ES-I3 (cell line): ENCODE results near the gene SASH1.
A peak's percentile ranks its signal among the peaks of the same experiment; 100 is the strongest.

Experiments used
- H3K36me3 ChIP-seq: 2 replicates; pipeline ENCODE4 v1.6.1; 2013; ENCODE audit warnings: mild to moderate bottlenecking, low read length, control low read depth, moderate library complexity; ENCODE audit not compliant: insufficient read depth
- H3K4me1 ChIP-seq: 2 replicates; pipeline ENCODE4 v1.6.1; 2013; ENCODE audit warnings: mild to moderate bottlenecking, control low read depth, low read length; ENCODE audit not compliant: insufficient read depth
- H3K9ac ChIP-seq: 2 replicates; pipeline ENCODE4 v1.6.1; 2013; ENCODE audit warnings: low read depth, mild to moderate bottlenecking, low read length, moderate library complexity
- H3K9me3 ChIP-seq: 2 replicates; pipeline ENCODE4 v1.6.1; 2013; ENCODE audit warnings: mild to moderate bottlenecking, low read length, moderate library complexity; ENCODE audit not compliant: control insufficient read depth, insufficient read depth

The SASH1 gene

DNA sequence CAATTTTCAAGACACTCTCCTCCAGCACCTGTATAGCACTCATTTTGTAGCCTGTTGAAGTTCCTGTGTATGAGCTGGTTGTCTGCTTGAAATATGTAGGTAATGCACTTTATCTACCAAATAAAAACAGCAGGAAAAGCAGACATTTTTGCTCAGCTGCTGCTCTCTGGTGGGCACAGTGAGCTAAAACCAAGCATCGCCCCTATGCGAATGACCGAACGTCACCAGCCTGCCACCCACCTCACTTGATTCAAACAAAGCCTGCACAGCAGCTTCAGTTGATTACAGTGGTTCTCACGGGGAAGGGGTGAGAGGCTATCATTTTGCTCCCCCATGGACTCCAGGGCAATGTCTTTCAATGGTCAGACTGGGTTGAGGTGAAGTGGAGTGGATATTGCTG lies 185.7 kb downstream of the SASH1 start:
- H3K9me3 ChIP-seq = no peaks in the 10 kb centered on the region
- 0 out of 2 replicates have a peak, but pooled peaks cover 10% of the 10 kb centered on the region for H3K36me3 ChIP-seq

DNA sequence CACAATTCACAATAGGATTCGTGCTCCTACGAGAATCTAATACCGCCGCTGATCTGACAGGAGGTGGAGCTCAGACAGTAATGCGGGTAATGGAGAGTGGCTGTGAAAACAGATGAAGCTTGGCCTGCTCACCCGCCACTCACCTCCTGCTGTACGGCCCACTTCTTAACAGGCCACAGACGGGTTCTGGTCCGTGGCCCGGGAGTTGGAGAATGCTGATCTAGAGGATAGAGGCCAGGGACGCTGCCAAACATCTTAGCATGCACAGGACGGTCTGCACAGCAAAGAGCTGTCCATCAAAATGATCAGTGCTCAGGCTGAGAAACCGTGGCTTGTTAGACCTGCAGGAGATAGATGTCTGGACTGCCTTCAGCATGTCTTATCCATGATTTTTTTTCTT lies 186.4 kb downstream of the SASH1 start:
- peaks cover 14% of the 10 kb centered on the region; the same call in 1 of the 2 replicates for H3K36me3 ChIP-seq

More for the DNA sequence above, 185.7 kb downstream of the SASH1 start:
- H3K4me1 ChIP-seq = peaks cover 18% of the 10 kb centered on the region
- no peak overlapping the region for H3K9ac ChIP-seq

DNA sequence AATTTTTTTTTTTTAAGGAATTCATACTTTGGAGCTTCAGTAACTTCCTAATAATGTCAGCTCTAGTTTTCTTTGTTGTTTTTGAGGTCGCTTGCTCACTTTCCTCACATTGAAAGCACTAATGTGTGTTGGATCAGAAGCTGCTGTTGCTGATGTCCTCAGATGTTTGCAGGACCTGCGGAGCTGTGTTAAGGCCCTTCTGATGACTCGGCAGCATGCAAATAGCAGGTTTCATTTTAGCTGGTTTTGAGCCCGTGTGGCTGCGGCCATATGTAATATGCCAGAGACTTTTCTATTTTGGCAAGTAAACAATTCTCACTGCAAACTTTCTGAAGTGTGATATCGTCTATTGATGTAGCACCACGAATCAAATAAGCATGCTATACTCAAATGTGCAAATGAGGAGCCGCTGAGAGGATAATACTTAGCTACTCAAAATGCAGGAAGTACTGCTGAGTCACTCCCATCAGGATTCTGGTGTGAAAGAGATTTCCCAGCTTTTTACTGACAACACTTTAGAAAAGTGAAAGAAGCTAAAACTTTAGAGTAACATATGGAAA lies 187.8 kb downstream of the SASH1 start:
- Histone ChIP-seq H3K9ac (peak overlapping the region; percentile 8; the same call in 1 of the 2 replicates), H3K36me3 (peaks cover 21% of the 10 kb centered on the region; the same call in 1 of the 2 replicates), H3K9me3 (no peaks in the 10 kb centered on the region), H3K4me1 (peaks cover 8% of the 10 kb centered on the region; the same call in 1 of the 2 replicates)

More for the DNA sequence above, 186.4 kb downstream of the SASH1 start:
- peaks cover 13% of the 10 kb centered on the region; the same call in 1 of the 2 replicates for H3K4me1 ChIP-seq
- no peak overlapping the region for H3K9ac ChIP-seq
- no peaks in the 10 kb centered on the region for H3K9me3 ChIP-seq

DNA sequence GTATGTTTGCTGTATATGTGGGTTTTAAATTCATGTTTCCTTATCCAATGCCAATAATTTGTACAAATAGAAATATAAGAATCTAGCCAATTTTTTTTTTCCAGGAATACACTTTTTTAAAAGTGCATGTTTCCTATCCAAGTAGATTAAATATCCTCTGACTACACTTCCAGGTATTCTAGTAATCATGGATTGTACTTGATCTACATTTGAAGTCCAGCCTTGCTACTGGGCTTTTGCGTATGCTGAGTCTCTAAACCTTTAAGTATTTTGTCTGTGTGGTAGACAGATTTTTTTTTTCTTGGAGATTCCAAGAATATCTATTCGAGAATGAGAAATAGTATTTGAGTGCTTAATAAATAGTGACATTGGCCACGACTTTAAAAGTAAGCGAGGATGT lies 188.3 kb downstream of the SASH1 start:
- H3K36me3 ChIP-seq = peaks cover 21% of the 10 kb centered on the region; the same call in 1 of the 2 replicates
- no peak overlapping the region for H3K9ac ChIP-seq
- peaks cover 8% of the 10 kb centered on the region; the same call in 1 of the 2 replicates for H3K4me1 ChIP-seq
- no peaks in the 10 kb centered on the region for H3K9me3 ChIP-seq

DNA sequence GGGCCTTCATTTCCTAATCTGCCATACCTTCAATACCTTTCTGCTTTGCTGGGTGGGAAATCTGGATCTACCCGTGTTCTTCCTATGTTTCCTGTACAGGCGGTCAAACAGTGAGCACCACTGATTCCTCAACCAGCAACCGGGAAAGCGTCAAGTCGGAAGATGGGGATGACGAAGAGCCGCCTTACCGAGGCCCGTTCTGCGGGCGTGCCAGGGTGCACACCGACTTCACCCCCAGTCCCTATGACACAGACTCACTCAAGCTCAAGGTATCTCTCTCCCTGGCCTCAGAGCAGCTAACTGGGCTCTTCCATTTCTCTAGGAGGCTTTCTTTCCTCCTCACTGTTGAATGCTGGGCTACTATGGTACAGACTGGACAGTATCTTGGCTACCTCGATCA lies 190.1 kb downstream of the SASH1 start:
- H3K4me1 ChIP-seq = peaks cover 8% of the 10 kb centered on the region
- H3K9me3 ChIP-seq = no peaks in the 10 kb centered on the region
- H3K36me3 ChIP-seq = peaks cover 18% of the 10 kb centered on the region; the same call in 1 of the 2 replicates
- no peak overlapping the region for H3K9ac ChIP-seq

DNA sequence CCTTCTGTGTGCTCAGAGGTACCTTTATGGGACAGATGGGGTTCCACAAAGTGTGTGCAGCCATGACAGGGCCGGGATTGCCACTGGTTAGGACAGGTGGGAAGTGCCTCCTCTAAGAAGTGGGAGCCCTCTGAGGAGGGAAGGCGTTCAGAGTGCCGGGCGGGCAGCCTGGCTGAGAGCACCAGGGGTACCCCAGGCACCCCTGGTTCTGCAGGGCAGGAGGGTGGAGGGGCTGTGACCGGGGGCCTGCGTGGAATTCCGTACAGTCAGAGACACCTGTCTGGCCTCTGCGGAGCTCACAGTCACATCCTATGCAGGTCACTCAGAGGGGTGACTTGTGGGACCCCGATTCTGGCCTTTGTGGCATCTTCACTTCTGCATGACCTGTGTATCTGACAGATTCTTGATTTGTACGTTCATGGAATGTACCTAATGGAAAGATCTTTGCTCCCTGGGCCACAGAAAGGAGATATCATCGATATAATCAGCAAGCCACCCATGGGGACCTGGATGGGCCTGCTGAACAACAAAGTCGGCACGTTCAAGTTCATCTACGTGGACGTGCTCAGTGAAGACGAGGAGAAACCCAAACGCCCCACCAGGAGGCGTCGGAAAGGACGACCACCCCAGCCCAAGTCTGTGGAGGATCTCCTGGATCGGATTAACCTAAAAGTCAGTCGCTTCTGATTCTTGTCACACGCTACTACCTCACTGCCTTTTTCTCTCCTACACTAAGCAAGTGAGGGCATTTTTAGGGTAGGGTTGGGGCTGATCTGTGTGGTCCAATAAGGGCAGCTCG lies 190.9 kb downstream of the SASH1 start:
- Histone ChIP-seq H3K36me3 (peaks cover 18% of the 10 kb centered on the region; the same call in 1 of the 2 replicates), H3K4me1 (peaks cover 12% of the 10 kb centered on the region), H3K9ac (no peak overlapping the region), H3K9me3 (no peaks in the 10 kb centered on the region)

DNA sequence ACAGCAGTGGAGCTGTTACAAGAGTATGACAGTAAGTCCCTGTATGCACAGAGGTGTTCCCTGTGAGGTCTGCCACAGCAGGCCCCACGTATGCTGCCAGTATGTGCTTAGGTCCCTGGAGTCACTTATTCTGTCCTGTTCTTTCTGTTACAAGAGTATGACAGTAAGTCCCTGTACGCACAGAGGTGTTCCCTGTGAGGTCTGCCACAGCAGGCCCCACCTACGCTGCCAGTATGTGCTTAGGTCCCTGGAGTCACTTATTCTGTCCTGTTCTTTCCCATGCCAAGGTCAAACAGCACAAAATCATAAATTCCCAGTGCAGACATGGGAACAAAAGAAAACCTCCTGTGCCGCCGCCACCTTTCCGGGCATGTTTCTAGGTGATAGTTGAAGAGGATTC lies 192.2 kb downstream of the SASH1 start:
- Histone ChIP-seq H3K9me3 (no peaks in the 10 kb centered on the region), H3K9ac (no peak overlapping the region), H3K36me3 (peaks cover 18% of the 10 kb centered on the region; the same call in 1 of the 2 replicates), H3K4me1 (peaks cover 14% of the 10 kb centered on the region)

DNA sequence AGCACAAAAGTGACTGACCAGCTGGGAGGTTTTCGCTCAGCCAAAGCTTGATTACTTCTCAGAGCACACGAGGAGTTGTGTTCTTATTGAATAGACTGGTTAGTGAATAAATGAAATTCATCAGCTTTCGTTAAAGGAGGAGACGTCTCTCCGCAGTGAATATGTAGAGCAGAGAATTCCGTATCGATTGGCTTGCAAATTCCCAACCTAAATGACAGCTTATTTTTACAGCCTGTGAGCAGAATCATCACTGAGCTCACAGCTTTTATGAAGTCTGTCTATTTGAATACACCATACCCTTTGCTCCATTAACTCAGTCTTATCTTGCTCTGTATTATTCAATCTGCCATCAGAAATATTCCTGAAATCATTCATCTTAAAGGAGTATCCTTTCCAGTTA lies 192.7 kb downstream of the SASH1 start:
- no peak overlapping the region for H3K9ac ChIP-seq
- peaks cover 18% of the 10 kb centered on the region; the same call in 1 of the 2 replicates for H3K36me3 ChIP-seq
- H3K9me3 ChIP-seq = no peaks in the 10 kb centered on the region
- peaks cover 14% of the 10 kb centered on the region for H3K4me1 ChIP-seq

DNA sequence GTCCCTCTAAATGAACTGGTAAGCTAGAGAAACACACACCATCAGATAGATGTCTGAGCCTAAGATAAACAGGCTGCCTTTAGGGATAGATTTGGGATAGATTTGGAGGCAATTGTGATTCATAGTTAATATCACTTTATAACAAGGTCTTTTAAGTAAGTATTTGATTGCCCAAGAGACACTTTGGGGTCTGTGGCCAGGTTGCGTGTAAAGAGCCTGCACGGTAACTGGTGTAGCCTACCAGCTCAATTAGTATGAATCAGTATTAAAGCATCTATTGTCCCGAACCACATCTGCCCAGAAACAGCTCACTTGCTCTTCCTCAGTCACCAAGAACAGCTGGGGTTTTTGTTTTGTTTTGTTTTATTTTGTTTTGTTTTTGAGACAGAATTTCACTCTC lies 193.3 kb downstream of the SASH1 start:
- Histone ChIP-seq H3K9ac (no peak overlapping the region), H3K4me1 (peaks cover 12% of the 10 kb centered on the region), H3K9me3 (no peaks in the 10 kb centered on the region), H3K36me3 (peaks cover 18% of the 10 kb centered on the region; the same call in 1 of the 2 replicates)

DNA sequence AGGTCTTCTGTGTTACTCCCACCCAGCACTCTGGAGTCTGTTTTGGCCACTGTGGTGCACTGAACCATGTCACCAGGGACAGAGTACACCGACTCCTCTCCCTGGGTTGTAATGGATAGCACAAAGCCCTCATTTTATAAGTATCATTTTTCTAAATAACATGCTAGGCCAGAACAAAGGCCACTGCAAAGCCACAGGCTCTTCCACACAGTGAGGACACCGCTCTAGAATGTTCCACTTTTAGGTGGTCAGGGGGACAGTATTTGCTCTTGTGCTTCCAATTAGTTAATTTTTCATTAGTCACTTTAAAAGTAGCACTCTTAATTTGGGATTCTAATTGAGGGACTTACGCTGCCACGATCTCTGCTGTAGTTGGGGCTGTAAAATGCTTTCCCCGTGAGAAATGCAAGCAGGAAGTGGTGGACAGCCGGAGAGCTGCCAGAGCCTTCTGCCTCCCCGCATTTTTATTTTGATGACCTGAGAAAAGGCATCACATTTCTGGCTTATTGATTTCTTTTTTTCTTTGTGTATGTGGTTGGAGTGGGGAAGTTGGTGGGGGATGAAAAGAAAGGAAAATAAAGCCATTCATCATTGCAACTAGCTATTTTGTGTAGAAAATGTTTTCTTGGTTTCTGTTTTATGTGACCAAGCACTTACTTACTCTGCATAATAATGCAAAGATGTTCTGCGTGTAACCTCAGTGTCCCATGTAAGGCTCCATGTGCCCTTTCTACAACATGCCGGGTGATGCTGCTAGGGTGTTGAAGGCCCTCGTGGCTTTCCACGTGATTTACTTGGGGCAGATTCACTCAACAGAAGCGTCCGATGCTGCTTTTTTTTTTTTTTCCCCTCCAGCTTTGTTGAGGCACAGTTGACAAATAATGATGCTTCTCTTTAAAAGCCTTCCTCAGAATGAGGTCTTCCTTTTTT lies 195.9 kb downstream of the SASH1 start:
- peaks cover 11% of the 10 kb centered on the region; the same call in 1 of the 2 replicates for H3K36me3 ChIP-seq
- no peak overlapping the region for H3K9ac ChIP-seq
- peaks cover 7% of the 10 kb centered on the region for H3K4me1 ChIP-seq
- no peaks in the 10 kb centered on the region for H3K9me3 ChIP-seq

DNA sequence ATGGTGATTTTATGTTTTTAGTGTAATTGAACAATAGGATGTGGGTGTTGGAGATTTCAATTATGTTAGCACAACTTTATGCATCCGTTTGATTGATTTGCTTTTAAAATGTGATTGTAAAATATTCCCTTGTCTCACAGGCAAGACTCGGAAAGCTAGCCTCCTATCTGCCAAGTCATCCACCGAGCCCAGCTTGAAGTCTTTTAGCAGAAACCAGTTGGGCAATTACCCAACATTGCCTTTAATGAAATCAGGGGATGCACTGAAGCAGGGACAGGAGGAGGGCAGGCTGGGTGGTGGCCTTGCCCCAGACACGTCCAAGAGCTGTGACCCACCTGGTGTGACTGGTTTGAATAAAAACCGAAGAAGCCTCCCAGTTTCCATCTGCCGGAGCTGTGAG lies 200.9 kb downstream of the SASH1 start:
- Histone ChIP-seq H3K4me1 (peaks cover 2% of the 10 kb centered on the region; the same call in 1 of the 2 replicates), H3K9me3 (no peaks in the 10 kb centered on the region), H3K36me3 (0 out of 2 replicates have a peak, but pooled peaks cover 2% of the 10 kb centered on the region), H3K9ac (no peak overlapping the region)

DNA sequence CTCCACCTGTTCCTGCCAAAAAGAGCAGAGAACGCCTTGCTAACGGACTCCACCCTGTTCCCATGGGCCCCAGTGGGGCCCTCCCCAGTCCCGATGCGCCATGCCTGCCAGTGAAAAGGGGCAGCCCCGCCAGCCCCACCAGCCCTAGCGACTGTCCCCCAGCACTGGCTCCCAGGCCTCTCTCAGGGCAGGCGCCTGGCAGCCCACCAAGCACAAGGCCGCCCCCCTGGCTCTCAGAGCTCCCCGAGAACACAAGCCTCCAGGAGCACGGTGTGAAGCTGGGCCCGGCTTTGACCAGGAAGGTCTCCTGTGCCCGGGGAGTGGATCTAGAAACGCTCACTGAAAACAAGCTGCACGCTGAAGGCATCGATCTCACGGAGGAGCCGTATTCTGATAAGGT lies 201.8 kb downstream of the SASH1 start:
- no peak overlapping the region for H3K9ac ChIP-seq
- no peaks in the 10 kb centered on the region for H3K4me1 ChIP-seq
- 0 out of 2 replicates have a peak, but pooled peaks cover 5% of the 10 kb centered on the region for H3K36me3 ChIP-seq
- H3K9me3 ChIP-seq = no peaks in the 10 kb centered on the region

DNA sequence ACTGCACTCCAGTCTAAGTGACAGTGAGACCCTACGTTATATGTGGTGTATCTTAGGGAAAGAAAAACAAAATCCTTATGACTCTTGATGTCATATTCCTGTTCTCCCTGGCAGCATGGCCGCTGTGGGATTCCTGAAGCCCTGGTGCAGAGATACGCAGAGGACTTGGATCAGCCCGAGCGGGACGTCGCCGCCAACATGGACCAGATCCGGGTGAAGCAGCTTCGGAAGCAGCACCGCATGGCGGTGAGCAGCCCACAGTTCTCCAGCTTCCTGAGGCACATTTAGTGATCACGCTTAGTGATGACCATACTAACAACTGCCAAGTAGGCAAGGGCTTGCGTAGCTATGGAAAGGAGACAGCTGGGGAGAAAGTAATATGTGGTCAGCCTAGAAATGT lies 203.3 kb downstream of the SASH1 start:
- Histone ChIP-seq H3K9ac (no peak overlapping the region), H3K36me3 (0 out of 2 replicates have a peak, but pooled peaks cover 5% of the 10 kb centered on the region), H3K9me3 (no peaks in the 10 kb centered on the region), H3K4me1 (peaks cover 7% of the 10 kb centered on the region; the same call in 1 of the 2 replicates)

DNA sequence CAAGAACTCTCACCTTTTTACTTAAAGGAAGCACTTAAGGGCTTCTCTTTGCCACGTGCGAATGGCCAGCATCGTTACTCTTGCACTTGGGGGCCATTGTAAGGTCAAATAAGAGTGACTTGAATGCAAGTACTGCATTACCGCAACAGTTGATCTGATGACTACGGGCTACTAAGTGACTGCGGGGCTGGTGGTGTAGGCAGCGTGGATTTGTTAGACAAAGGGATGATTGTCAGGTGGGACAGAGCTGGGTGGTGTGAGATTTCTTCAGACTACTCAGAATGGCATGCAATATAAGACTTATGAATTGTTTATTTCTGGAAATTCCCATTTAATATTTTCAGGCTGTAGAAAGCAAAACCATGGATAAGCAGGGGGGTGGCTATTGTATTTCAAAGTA lies 204.5 kb downstream of the SASH1 start:
- Histone ChIP-seq H3K9me3 (no peaks in the 10 kb centered on the region), H3K9ac (no peak overlapping the region), H3K36me3 (0 out of 2 replicates have a peak, but pooled peaks cover 5% of the 10 kb centered on the region), H3K4me1 (peaks cover 7% of the 10 kb centered on the region; the same call in 1 of the 2 replicates)
